HG02943 (cell line): Measurements from ENCODE around the gene FSTL5.
"Not testable (repeated sequence)": the region's sequence is repeated elsewhere in the genome, so short reads cannot be mapped to it uniquely, and the experiment has no call there.

ENCODE experiments used
- ATAC-seq: cut with Tn5 transposase; IDR thresholded peaks from one replicate; pipeline ENCODE4 v1.9.1; 2021; ENCODE audit warnings: mild to moderate bottlenecking, low read depth, moderate library complexity; ENCODE audit not compliant: unreplicated experiment

The FSTL5 gene

GRCh38 chr4:161758412-161758811 lies 405.4 kb downstream of the FSTL5 start:
- ATAC-seq, result not testable (repeated sequence)

GRCh38 chr4:161728929-161729328 lies 434.9 kb downstream of the FSTL5 start:
- ATAC-seq, result no peak

- no peak for ATAC-seq
These were observed 441.9 kb downstream of the FSTL5 start for GRCh38 chr4:161721947-161722346.

- no peak for ATAC-seq
These were observed 446.7 kb downstream of the FSTL5 start for GRCh38 chr4:161717084-161717483.

GRCh38 chr4:161714931-161715330 lies 448.9 kb downstream of the FSTL5 start:
- no peak for ATAC-seq

GRCh38 chr4:161714022-161714751 lies 449.6 kb downstream of the FSTL5 start:
- ATAC-seq, result no peak

- ATAC-seq, result no peak
These were observed 459.1 kb downstream of the FSTL5 start for GRCh38 chr4:161704653-161705052.

- no peak for ATAC-seq
These were observed 459.8 kb downstream of the FSTL5 start for GRCh38 chr4:161704040-161704439.

GRCh38 chr4:161702287-161702686 lies 461.5 kb downstream of the FSTL5 start:
- no peak for ATAC-seq

- ATAC-seq, result no peak
These were observed 466.9 kb downstream of the FSTL5 start for GRCh38 chr4:161696944-161697343.

GRCh38 chr4:161680146-161680545 lies 483.7 kb downstream of the FSTL5 start:
- ATAC-seq, result no peak

- ATAC-seq, result no peak
These were observed 499.1 kb downstream of the FSTL5 start for GRCh38 chr4:161664740-161665139.

GRCh38 chr4:161663844-161664243 lies 500.0 kb downstream of the FSTL5 start:
- ATAC-seq, result no peak

GRCh38 chr4:161658676-161659075 lies 505.1 kb downstream of the FSTL5 start:
- ATAC-seq, result no peak

- ATAC-seq, result no peak
These were observed 506.2 kb downstream of the FSTL5 start for GRCh38 chr4:161657616-161658015.

- no peak for ATAC-seq
These were observed 507.2 kb downstream of the FSTL5 start for GRCh38 chr4:161656594-161656993.

- ATAC-seq, result no peak
These were observed 508.7 kb downstream of the FSTL5 start for GRCh38 chr4:161655148-161655547.

GRCh38 chr4:161653697-161654096 lies 510.1 kb downstream of the FSTL5 start:
- no peak for ATAC-seq

GRCh38 chr4:161651586-161651985 lies 512.2 kb downstream of the FSTL5 start:
- no peak for ATAC-seq

GRCh38 chr4:161650812-161651211 lies 513.0 kb downstream of the FSTL5 start:
- ATAC-seq, result no peak

GRCh38 chr4:161647757-161648156 lies 516.0 kb downstream of the FSTL5 start:
- no peak for ATAC-seq

GRCh38 chr4:161642708-161643107 lies 521.1 kb downstream of the FSTL5 start:
- ATAC-seq, result no peak
